Uterine smooth muscle cell (primary cell): ENCODE measurements around the gene GLRA2. TPM values are rescaled to one million over a fixed set of nuclear protein-coding genes. Genes with fewer than 3 reads are reported as not detected.

ENCODE experiments used
- total RNA-seq: library from RNA; depleted of rRNA; stranded (reverse); fragments of >200 nt; gene quantifications from 2 replicates; pipeline ENCODE4 v1.2.3, GENCODE V29; 2014

Gene GLRA2
- not detected in 2 replicates for total RNA-seq

GRCh38 chrX:14529290-14529989 is at the start of gene GLRA2:
GLRA2 (plus strand) TSS chrX:14529536; CDS start chrX:14530058, 522 bp downstream.

